Coronary artery (tissue), 2 donors: ENCODE results near the gene LAMC3.

ENCODE experiments used
- DNase-seq: peaks from one replicate; pipeline ENCODE4 v3.0.0-alpha.2; 2017; ENCODE audit warnings: low spot score
- H3K27ac ChIP-seq, 2 donors: fragments of 200-600 bp; sonication (generic); one replicate each; pipeline ENCODE4 v1.5.1; 2016 to 2019
- H3K4me3 ChIP-seq: fragments of 200-600 bp; sonication (generic); 2 replicates; pipeline ENCODE4 v1.5.1; 2016; ENCODE audit warnings: mild to moderate bottlenecking, moderate library complexity
- CTCF ChIP-seq: fragments of 200-600 bp; sonication (generic); IDR thresholded peaks from one replicate; pipeline ENCODE4 v1.5.1; 2019; ENCODE audit warnings: antibody characterized with exemption

The LAMC3 gene

GRCh38 chr9:131008086-131008485 lies 888 bp upstream of the LAMC3 start:
- Histone ChIP-seq H3K4me3 (no peak overlapping the region), H3K27ac (no peak overlapping the region)
- no peak for TF ChIP-seq CTCF
- no peak for DNase-seq

GRCh38 chr9:131008563-131008908 lies 438 bp upstream of the LAMC3 start:
- Histone ChIP-seq H3K4me3 (peak overlapping the region; percentile 61), H3K27ac (no peak overlapping the region)
- no peak for DNase-seq
- no peak for TF ChIP-seq CTCF

GRCh38 chr9:131010482-131011273 lies 1.7 kb downstream of the LAMC3 start:
- Histone ChIP-seq H3K27ac (no peak overlapping the region), H3K4me3 (no peak overlapping the region)
- TF ChIP-seq CTCF: no peak
- DNase-seq: no peak

- TF ChIP-seq CTCF: no peak
- DNase-seq: no peak
- Histone ChIP-seq H3K4me3 (no peak overlapping the region), H3K27ac (no peak overlapping the region)
Observed at GRCh38 chr9:131011274-131012022, 2.5 kb downstream of the LAMC3 start.

- no peak for TF ChIP-seq CTCF
- no peak for DNase-seq
- H3K27ac ChIP-seq: no peak overlapping the region
- H3K4me3 ChIP-seq: no peak overlapping the region
Observed at GRCh38 chr9:131012023-131012334, 3.0 kb downstream of the LAMC3 start.

GRCh38 chr9:131012396-131012917 lies 3.5 kb downstream of the LAMC3 start:
- TF ChIP-seq CTCF: no peak
- Histone ChIP-seq H3K27ac (no peak overlapping the region), H3K4me3 (no peak overlapping the region)
- DNase-seq: no peak
